ENCODE measurements around the gene SLC5A3. TPM values are rescaled to one million over a fixed set of nuclear protein-coding genes. Genes with fewer than 3 reads are reported as not detected.
A peak's percentile ranks its signal among the peaks of the same experiment; 100 is the strongest.

Gene SLC5A3
- total and polyA plus RNA-seq, 2 experiments from 2014 or later = 6.2 to 32.7 TPM

DNA sequence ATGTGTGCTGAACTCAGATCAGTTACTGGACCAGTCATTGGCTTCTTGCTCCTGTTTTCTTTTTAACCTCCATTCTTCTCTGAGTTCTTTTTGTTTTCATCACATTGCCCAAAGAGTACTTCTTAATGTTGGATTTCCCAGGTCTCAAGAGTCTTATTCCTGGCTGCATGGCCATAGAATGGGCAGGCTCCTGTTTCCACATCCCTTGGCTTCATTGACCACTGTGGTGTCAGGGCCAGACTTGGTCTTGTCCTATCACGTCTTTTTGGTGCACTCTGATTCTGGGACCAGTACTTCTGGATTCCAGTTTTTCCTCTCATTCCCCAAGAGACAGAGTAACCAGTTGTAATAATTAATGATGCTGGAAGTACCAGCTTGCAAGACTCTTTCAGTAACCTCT is 41.8 kb downstream of the SLC5A3 start:
- Mint-ChIP-seq H3K27me3 (ENCODE audit: insufficient read depth, low read depth, poor library complexity) (no peaks in the 10 kb centered on the region), H3K27ac (peak overlapping the region; percentile 0; the same call in 1 of the 2 replicates), H3K36me3 (ENCODE audit: low read depth) (peaks cover 21% of the 10 kb centered on the region), H3K4me3 (no peak overlapping the region), H3K4me1 (peaks cover 41% of the 10 kb centered on the region), H3K9me3 (peaks cover 3% of the 10 kb centered on the region; the same call in 1 of the 3 replicates)
- Histone ChIP-seq H3K9me2 (ENCODE audit: insufficient read depth) (no peaks in the 10 kb centered on the region; the same call in 1 of the 2 replicates), H3K27ac (ENCODE audit: low read depth) (no peak overlapping the region), H3K79me2 (replicated peaks; ENCODE audit: insufficient read depth) (peaks cover 92% of the 10 kb centered on the region), H3F3A (replicated peaks; ENCODE audit: low read depth) (no peaks in the 10 kb centered on the region), H3K4me3 (no peak overlapping the region), H3K4me2 (no peak overlapping the region), H4K20me1 (replicated peaks; ENCODE audit: insufficient read depth) (peaks cover 26% of the 10 kb centered on the region; the same call in 1 of the 2 replicates), H2AFZ (no peak overlapping the region), H3K36me3 (ENCODE audit: insufficient read depth) (no peaks in the 10 kb centered on the region), H3K4me1 (ENCODE audit: insufficient read depth) (peaks cover 31% of the 10 kb centered on the region), H3K27me3 (ENCODE audit: insufficient read depth) (no peaks in the 10 kb centered on the region)
- TF ChIP-seq, protein P1, sequence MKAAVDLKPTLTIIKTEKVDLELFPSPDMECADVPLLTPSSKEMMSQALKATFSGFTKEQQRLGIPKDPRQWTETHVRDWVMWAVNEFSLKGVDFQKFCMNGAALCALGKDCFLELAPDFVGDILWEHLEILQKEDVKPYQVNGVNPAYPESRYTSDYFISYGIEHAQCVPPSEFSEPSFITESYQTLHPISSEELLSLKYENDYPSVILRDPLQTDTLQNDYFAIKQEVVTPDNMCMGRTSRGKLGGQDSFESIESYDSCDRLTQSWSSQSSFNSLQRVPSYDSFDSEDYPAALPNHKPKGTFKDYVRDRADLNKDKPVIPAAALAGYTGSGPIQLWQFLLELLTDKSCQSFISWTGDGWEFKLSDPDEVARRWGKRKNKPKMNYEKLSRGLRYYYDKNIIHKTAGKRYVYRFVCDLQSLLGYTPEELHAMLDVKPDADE (IDR thresholded peaks at IDR 0.05) = no peak
- TF ChIP-seq NANOG (IDR thresholded peaks at IDR 0.05; ENCODE audit: borderline replicate concordance) (no peak), CREB1 (CRISPR knock-in tag; IDR thresholded peaks at IDR 0.05; ENCODE audit: low read depth) (no peak), STAT1 (IDR thresholded peaks at IDR 0.05; ENCODE audit: unreplicated experiment) (no peak), POLR2AphosphoS5 (IDR thresholded peaks at IDR 0.05; ENCODE audit: low read depth) (no peak), EZH2phosphoT487 (IDR thresholded peaks at IDR 0.05; ENCODE audit: unreplicated experiment) (no peak), EZH2 (IDR thresholded peaks at IDR 0.05; ENCODE audit: low read depth, unreplicated experiment) (no peak), JUNB (IDR thresholded peaks at IDR 0.05; ENCODE audit: unreplicated experiment) (no peak)
- TF ChIP-seq, protein P2, sequence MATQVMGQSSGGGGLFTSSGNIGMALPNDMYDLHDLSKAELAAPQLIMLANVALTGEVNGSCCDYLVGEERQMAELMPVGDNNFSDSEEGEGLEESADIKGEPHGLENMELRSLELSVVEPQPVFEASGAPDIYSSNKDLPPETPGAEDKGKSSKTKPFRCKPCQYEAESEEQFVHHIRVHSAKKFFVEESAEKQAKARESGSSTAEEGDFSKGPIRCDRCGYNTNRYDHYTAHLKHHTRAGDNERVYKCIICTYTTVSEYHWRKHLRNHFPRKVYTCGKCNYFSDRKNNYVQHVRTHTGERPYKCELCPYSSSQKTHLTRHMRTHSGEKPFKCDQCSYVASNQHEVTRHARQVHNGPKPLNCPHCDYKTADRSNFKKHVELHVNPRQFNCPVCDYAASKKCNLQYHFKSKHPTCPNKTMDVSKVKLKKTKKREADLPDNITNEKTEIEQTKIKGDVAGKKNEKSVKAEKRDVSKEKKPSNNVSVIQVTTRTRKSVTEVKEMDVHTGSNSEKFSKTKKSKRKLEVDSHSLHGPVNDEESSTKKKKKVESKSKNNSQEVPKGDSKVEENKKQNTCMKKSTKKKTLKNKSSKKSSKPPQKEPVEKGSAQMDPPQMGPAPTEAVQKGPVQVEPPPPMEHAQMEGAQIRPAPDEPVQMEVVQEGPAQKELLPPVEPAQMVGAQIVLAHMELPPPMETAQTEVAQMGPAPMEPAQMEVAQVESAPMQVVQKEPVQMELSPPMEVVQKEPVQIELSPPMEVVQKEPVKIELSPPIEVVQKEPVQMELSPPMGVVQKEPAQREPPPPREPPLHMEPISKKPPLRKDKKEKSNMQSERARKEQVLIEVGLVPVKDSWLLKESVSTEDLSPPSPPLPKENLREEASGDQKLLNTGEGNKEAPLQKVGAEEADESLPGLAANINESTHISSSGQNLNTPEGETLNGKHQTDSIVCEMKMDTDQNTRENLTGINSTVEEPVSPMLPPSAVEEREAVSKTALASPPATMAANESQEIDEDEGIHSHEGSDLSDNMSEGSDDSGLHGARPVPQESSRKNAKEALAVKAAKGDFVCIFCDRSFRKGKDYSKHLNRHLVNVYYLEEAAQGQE (IDR thresholded peaks at IDR 0.05; ENCODE audit: unreplicated experiment) = no peak
- TF ChIP-seq, protein P3, sequence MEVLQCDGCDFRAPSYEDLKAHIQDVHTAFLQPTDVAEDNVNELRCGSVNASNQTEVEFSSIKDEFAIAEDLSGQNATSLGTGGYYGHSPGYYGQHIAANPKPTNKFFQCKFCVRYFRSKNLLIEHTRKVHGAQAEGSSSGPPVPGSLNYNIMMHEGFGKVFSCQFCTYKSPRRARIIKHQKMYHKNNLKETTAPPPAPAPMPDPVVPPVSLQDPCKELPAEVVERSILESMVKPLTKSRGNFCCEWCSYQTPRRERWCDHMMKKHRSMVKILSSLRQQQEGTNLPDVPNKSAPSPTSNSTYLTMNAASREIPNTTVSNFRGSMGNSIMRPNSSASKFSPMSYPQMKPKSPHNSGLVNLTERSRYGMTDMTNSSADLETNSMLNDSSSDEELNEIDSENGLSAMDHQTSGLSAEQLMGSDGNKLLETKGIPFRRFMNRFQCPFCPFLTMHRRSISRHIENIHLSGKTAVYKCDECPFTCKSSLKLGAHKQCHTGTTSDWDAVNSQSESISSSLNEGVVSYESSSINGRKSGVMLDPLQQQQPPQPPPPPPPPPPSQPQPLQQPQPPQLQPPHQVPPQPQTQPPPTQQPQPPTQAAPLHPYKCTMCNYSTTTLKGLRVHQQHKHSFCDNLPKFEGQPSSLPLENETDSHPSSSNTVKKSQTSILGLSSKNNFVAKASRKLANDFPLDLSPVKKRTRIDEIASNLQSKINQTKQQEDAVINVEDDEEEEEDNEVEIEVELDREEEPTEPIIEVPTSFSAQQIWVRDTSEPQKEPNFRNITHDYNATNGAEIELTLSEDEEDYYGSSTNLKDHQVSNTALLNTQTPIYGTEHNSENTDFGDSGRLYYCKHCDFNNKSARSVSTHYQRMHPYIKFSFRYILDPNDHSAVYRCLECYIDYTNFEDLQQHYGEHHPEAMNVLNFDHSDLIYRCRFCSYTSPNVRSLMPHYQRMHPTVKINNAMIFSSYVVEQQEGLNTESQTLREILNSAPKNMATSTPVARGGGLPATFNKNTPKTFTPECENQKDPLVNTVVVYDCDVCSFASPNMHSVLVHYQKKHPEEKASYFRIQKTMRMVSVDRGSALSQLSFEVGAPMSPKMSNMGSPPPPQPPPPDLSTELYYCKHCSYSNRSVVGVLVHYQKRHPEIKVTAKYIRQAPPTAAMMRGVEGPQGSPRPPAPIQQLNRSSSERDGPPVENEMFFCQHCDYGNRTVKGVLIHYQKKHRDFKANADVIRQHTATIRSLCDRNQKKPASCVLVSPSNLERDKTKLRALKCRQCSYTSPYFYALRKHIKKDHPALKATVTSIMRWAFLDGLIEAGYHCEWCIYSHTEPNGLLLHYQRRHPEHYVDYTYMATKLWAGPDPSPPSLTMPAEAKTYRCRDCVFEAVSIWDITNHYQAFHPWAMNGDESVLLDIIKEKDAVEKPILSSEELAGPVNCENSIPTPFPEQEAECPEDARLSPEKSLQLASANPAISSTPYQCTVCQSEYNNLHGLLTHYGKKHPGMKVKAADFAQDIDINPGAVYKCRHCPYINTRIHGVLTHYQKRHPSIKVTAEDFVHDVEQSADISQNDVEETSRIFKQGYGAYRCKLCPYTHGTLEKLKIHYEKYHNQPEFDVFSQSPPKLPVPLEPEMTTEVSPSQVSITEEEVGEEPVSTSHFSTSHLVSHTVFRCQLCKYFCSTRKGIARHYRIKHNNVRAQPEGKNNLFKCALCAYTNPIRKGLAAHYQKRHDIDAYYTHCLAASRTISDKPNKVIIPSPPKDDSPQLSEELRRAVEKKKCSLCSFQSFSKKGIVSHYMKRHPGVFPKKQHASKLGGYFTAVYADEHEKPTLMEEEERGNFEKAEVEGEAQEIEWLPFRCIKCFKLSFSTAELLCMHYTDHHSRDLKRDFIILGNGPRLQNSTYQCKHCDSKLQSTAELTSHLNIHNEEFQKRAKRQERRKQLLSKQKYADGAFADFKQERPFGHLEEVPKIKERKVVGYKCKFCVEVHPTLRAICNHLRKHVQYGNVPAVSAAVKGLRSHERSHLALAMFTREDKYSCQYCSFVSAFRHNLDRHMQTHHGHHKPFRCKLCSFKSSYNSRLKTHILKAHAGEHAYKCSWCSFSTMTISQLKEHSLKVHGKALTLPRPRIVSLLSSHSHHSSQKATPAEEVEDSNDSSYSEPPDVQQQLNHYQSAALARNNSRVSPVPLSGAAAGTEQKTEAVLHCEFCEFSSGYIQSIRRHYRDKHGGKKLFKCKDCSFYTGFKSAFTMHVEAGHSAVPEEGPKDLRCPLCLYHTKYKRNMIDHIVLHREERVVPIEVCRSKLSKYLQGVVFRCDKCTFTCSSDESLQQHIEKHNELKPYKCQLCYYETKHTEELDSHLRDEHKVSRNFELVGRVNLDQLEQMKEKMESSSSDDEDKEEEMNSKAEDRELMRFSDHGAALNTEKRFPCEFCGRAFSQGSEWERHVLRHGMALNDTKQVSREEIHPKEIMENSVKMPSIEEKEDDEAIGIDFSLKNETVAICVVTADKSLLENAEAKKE (CRISPR knock-in tag; IDR thresholded peaks at IDR 0.05) = no peak
- TF ChIP-seq, protein P4, sequence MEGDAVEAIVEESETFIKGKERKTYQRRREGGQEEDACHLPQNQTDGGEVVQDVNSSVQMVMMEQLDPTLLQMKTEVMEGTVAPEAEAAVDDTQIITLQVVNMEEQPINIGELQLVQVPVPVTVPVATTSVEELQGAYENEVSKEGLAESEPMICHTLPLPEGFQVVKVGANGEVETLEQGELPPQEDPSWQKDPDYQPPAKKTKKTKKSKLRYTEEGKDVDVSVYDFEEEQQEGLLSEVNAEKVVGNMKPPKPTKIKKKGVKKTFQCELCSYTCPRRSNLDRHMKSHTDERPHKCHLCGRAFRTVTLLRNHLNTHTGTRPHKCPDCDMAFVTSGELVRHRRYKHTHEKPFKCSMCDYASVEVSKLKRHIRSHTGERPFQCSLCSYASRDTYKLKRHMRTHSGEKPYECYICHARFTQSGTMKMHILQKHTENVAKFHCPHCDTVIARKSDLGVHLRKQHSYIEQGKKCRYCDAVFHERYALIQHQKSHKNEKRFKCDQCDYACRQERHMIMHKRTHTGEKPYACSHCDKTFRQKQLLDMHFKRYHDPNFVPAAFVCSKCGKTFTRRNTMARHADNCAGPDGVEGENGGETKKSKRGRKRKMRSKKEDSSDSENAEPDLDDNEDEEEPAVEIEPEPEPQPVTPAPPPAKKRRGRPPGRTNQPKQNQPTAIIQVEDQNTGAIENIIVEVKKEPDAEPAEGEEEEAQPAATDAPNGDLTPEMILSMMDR (conservative IDR thresholded peaks at IDR 0.05; ENCODE audit: low read depth in 2 of 2) = no peak
- DNase-seq (ENCODE audit: low spot score) (no peak), ATAC-seq (no peak)

All from GM23338 (cell line).